ENCODE results near the gene PIP5KL1. TPM values are rescaled to one million over a fixed set of nuclear protein-coding genes. Genes with fewer than 3 reads are reported as not detected.

PIP5KL1 gene
- total RNA-seq, 6 donors from 2014 or later, result 4.1 to 38.8 (median 10.0) TPM

DNA sequence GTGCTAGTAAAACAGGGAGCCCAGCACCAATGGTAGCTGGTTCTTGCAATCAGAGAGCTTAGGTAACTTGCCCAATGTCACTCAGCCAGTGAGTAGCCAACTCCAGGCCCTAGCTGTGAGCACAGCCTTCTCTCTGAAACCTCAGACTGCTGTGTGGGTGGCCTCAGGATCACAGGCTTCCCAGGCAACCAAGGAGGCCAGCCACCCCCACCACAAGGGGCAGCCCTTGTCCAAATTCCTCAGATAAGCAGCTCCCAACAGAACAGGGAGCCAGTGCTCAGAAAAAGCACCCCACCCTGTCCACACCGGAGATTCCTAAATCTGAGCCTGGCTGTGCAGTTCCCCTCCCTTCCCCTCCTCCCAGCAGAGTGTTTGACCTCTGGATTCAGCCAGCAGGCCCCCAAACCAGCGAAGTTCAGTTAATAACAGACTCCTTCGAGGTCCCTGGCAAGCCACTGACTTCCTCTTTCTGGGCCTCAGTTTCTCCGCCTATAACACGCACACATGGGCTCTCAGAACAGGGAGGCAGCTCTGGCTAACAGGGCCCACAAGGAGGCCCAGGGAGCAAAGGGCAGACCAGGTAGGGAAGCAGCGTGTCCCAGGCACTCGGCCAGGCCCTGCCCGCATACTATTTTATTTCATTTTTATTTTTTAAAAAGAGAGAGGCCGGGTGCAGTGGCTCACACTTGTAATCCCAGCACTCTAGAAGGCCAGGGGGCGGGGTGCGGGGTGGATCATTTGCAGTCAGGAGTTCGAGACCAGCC is 47.5 kb upstream of the PIP5KL1 start:
- H3K4me3 ChIP-seq, result peak overlapping the region in 3 of 4 donors; percentile 70 to 95 (median 95)
- TF ChIP-seq, protein P1, sequence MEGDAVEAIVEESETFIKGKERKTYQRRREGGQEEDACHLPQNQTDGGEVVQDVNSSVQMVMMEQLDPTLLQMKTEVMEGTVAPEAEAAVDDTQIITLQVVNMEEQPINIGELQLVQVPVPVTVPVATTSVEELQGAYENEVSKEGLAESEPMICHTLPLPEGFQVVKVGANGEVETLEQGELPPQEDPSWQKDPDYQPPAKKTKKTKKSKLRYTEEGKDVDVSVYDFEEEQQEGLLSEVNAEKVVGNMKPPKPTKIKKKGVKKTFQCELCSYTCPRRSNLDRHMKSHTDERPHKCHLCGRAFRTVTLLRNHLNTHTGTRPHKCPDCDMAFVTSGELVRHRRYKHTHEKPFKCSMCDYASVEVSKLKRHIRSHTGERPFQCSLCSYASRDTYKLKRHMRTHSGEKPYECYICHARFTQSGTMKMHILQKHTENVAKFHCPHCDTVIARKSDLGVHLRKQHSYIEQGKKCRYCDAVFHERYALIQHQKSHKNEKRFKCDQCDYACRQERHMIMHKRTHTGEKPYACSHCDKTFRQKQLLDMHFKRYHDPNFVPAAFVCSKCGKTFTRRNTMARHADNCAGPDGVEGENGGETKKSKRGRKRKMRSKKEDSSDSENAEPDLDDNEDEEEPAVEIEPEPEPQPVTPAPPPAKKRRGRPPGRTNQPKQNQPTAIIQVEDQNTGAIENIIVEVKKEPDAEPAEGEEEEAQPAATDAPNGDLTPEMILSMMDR (IDR thresholded peaks at IDR 0.05), result no peak
- TF ChIP-seq POLR2AphosphoS5 (IDR thresholded peaks at IDR 0.05), result peak; percentile 39 to 45
- TF ChIP-seq EP300 (IDR thresholded peaks at IDR 0.05), result no peak
- TF ChIP-seq POLR2A (IDR thresholded peaks at IDR 0.05), result no peak
- H3K27ac ChIP-seq, result peak overlapping the region; percentile 75 to 91 (median 78)
- DNase-seq (peak in 1 of 2 donors; percentile 83), ATAC-seq (ENCODE audit: low FRiP score in 2 of 2) (peak; percentile 49 to 74)
- peaks cover 54 to 80% (median 77%) of the 10 kb centered on the region in 4 donors for H3K4me1 ChIP-seq
- no peaks in the 10 kb centered on the region for H3K9me3 ChIP-seq
- H3K36me3 ChIP-seq, result no peaks in the 10 kb centered on the region
- no peaks in the 10 kb centered on the region for H3K27me3 ChIP-seq
- WGBS, 2 donors, result 56 to 72% methylated on average over 7 to 12 of the region's 12 CpGs

DNA sequence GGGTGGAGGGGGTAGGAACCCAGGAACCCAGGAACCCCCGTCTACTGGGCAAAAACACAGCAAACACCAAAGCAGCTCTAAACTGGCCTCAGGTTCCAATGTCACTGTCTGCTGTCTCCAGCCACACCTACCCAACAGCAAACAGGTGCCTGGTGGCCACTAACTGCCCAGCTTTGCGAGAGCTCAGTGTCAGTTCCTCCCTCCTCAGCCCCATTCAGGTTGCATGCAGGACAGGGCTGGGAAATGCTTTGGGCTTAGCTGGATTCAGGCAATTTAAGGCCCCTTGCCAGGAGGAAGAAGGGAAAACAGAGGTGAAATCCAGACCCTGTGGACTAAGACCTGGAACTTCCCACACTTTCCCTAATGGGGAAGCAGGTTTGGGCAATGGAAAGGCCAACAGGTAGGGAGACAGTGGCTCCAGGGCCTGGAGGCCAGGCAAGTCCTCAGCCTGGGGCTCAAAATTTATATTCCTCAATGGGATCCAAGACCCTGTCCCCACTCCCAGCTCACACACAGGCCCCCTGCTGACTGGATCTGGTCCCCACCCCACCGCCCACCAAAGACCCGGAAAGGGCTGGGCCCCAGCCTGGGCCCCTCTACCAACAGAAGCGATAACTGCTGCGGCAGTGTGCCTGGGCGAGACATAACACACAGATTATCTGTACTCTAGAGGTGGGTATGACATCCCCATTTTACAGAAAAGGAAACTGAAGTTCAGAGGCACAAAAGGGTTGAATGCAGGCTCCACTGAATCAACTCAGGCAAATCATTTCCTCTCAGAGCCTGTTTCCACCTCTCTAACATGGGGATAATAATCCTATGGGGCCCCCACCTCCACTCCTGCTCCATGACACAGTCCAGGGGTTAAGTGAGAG is 46.7 kb upstream of the PIP5KL1 start:
- Histone ChIP-seq H3K4me1 (peaks cover 59 to 88% (median 84%) of the 10 kb centered on the region in 4 donors), H3K27me3 (no peaks in the 10 kb centered on the region), H3K9me3 (no peaks in the 10 kb centered on the region), H3K36me3 (no peaks in the 10 kb centered on the region), H3K4me3 (peak overlapping the region in 3 of 4 donors; percentile 70 to 95 (median 95)), H3K27ac (peak overlapping the region; percentile 75 to 91 (median 78))
- 81 to 84% methylated on average over 6 to 7 of the region's 7 CpGs for WGBS, 2 donors
- no peak for ATAC-seq (ENCODE audit: low FRiP score in 2 of 2)
- TF ChIP-seq, protein P1 (IDR thresholded peaks at IDR 0.05), result no peak
- TF ChIP-seq POLR2A (IDR thresholded peaks at IDR 0.05) (no peak), EP300 (IDR thresholded peaks at IDR 0.05) (no peak), POLR2AphosphoS5 (IDR thresholded peaks at IDR 0.05) (no peak)
- no peak for DNase-seq

DNA sequence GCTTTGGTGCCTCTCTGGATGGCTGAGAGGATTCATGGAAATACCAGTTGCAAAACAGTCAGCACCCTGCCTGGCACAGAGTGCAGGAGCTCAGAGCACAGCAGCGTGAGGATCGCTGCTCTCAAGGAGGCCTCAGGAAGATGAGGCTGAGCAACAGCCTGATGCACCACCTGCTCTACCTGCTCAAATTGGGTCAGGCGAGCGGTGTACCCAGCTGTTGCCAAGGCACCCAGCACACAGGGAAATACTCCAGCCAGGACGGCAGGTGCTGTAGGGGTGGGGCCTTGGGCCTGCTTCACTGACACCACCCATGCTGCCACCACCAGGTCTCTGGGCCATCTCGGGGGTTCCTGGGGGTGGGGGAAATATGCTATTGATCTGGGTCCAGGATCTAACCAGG is 45.9 kb upstream of the PIP5KL1 start:
- TF ChIP-seq POLR2A (IDR thresholded peaks at IDR 0.05) (no peak), EP300 (IDR thresholded peaks at IDR 0.05) (no peak), POLR2AphosphoS5 (IDR thresholded peaks at IDR 0.05) (no peak)
- TF ChIP-seq, protein P1 (IDR thresholded peaks at IDR 0.05), result no peak
- 48 to 63% methylated on average over 4 to 6 of the region's 6 CpGs for WGBS, 2 donors
- H3K4me3 ChIP-seq, result peak overlapping the region in 2 of 4 donors; percentile 70 to 95
- H3K27me3 ChIP-seq, result no peaks in the 10 kb centered on the region
- peak in 1 of 2 donors; percentile 72 for ATAC-seq (ENCODE audit: low FRiP score in 2 of 2)
- no peaks in the 10 kb centered on the region for H3K9me3 ChIP-seq
- H3K4me1 ChIP-seq, result peaks cover 64 to 91% (median 87%) of the 10 kb centered on the region in 4 donors
- H3K36me3 ChIP-seq, result no peaks in the 10 kb centered on the region
- peak in 1 of 2 donors; percentile 81 for DNase-seq
- H3K27ac ChIP-seq, result peak overlapping the region; percentile 75 to 91 (median 78)

DNA sequence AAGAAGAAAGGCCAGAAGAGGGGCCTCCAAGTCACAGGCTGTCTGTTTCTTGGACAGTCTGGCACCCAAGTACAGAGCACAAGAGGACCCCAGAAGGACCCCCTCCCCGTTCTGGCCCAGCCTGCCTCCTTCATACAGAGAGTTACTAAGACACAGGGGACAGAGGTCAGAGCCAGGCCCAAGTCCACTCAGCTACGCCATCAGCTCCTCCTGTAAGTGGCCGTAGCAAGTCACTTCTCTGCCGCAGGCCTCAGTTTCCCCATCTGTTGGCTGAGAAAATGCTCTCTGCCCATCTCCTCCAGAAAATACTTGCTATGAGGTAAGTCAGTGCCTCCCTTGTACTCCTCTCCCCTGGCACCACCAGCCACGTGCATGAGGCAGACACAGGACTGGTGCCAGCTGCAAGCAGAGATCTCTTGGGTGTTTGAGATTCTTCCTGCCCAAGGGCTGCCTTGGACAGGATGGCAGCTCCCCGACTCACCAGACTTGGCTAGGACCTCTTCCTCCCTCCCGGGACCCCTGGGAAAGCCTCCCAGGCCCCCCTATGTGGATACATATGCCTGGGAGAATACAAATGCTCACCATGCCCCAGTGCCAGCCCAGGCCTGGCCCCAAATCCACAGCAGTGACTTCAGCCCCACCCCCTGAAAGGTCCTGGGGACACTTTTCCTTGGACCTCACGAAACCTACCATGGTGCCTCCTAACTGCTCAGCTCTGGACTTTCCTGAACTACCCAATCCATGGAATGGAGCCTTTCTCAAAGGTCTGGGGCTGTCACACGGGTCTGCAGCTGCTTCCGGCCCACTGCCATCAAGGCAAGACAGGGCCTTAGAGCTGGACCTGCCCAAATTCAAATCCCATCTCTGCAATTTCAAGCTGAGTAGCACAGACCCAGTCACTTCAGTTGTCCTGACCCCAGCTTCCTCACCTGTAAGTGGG is 45.1 kb upstream of the PIP5KL1 start:
- no peak for ATAC-seq (ENCODE audit: low FRiP score in 2 of 2)
- no peak for TF ChIP-seq POLR2A (IDR thresholded peaks at IDR 0.05)
- TF ChIP-seq POLR2AphosphoS5 (IDR thresholded peaks at IDR 0.05), result no peak
- no peak for TF ChIP-seq EP300 (IDR thresholded peaks at IDR 0.05)
- TF ChIP-seq, protein P1 (IDR thresholded peaks at IDR 0.05), result no peak
- no peak for DNase-seq
- H3K4me1 ChIP-seq, result peaks cover 70 to 96% (median 93%) of the 10 kb centered on the region in 4 donors
- H3K27ac ChIP-seq, result peak overlapping the region; percentile 70 to 80 (median 75)
- 77 to 94% methylated on average over 5 to 10 of the region's 10 CpGs for WGBS, 2 donors
- no peaks in the 10 kb centered on the region for H3K36me3 ChIP-seq
- no peaks in the 10 kb centered on the region for H3K9me3 ChIP-seq
- no peak overlapping the region for H3K4me3 ChIP-seq
- no peaks in the 10 kb centered on the region for H3K27me3 ChIP-seq
